ENCODE data around the gene ASPSCR1.
"Not testable (repeated sequence)": the region's sequence is repeated elsewhere in the genome, so short reads cannot be mapped to it uniquely, and the experiment has no call there.

ASPSCR1 gene

DNA sequence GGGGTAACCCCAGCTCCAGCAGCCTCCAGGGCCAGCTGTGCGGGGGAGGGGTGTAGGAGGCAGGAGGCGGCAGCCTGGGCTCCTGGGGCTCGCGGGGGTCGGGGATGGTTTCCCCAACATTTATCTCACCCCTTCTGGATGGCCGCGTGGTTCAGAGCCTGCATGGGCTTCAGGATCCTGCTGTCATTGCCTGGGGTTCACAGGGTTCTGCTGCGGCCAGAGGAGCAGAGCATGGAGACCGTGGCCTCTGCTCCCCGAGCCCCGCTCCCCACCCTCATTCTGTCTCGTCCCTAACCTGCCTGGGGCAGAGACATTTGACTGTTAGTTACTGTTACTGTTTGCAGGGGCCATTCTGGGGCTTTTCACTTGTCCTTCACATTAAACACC, 35.3 kb upstream of the ASPSCR1 start:
- no peak for DNase-seq

DNA sequence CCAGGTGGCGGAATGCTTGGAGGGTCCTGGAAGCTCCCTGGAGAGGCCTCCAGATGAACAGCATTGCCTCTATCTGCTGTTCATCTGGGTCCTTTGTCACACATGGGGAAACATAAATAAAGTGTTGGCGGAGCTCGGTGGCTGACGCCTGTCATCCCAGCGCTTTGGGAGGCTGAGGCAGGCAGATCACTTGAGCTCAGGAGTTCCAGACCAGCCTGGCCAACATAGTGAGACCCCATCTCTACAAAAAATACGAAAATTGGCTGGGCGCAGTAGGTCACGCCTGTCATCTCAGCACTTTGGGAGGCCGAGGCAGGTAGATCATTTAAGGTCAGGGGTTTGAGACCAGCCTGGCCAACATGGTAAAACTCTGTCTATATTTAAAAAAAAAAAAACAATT, 32.6 kb upstream of the ASPSCR1 start:
- no peak for DNase-seq

DNA sequence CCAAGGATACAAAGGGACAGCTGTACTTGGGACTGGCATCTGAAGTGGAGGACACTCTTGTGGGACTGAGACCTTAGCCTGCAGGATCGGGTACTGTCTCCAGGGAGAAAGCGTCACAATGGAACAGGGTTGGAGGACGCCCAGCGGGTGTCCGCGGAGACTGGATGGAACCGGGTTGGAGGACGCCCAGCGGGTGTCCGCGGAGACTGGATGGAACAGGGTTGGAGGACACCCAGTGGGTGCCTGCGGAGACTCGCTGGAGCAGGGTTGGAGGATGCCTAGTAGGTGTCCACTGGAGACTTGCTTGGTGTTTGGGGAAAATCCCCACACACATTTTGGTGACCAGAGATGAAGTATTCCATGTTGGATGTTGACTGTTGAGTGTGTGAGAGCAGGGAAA, 30.2 kb upstream of the ASPSCR1 start, which contains the start of gene MYADML2:
Gene MYADML2, minus strand, starts transcription at position 45 of the 400 bp plus-strand sequence. CDS start 5,492 bp downstream, outside the sequence.
- DNase-seq: no peak

DNA sequence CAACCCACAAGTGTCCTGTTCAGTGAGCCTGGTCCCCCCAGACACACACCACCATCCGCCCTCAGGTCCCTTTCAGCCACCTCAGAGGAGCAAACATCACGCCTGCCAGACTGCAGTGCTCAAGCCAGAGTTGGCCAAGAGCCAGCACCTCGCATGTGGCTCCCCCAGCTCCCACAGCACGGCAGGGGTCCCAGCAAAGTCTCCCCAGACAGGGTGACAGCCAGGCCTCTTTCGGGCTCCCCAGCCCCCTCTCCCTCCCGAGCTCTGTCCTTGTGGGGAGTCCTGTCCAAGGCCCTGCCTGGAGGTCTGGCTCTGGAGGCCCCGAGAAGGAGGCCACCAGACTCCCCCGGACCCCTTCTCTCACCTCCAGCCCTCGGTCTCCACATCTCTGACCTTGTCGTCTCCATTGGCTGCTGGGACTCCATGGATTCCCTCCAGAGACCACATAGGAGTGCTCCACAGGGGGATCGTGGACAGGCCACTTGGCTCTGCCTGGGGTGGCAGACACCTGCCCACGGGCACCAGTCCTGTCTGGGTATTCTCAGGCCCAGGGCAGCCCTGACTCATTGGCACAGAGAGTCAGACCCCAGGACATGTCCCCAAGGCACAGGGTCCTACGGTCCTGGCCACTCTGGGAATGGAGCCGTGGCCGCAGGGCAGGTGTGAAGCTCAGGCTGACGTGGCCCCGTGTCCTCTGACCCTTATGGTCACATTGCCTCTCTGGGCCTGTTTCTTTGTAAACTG, 28.6 kb upstream of the ASPSCR1 start:
- no peak for DNase-seq

DNA sequence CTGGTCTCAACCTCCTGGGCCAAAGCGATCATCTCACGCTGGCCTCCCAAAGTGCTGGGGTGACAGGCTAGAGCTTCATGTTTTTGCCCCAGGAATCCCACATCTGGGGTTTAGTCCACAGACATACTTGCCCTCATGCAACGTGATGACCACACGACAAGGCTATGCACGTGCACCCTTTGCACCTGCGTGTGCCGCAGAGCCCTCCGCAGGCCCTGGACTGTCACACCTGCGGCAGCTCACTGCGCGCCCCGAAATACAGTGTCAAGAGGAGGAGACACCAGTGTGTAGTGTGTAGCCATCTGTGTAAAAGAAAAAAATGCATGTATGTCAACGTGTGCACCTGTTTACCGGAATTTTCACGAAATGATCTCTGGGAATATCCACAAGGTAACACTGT, 26.9 kb upstream of the ASPSCR1 start:
- no peak for DNase-seq

DNA sequence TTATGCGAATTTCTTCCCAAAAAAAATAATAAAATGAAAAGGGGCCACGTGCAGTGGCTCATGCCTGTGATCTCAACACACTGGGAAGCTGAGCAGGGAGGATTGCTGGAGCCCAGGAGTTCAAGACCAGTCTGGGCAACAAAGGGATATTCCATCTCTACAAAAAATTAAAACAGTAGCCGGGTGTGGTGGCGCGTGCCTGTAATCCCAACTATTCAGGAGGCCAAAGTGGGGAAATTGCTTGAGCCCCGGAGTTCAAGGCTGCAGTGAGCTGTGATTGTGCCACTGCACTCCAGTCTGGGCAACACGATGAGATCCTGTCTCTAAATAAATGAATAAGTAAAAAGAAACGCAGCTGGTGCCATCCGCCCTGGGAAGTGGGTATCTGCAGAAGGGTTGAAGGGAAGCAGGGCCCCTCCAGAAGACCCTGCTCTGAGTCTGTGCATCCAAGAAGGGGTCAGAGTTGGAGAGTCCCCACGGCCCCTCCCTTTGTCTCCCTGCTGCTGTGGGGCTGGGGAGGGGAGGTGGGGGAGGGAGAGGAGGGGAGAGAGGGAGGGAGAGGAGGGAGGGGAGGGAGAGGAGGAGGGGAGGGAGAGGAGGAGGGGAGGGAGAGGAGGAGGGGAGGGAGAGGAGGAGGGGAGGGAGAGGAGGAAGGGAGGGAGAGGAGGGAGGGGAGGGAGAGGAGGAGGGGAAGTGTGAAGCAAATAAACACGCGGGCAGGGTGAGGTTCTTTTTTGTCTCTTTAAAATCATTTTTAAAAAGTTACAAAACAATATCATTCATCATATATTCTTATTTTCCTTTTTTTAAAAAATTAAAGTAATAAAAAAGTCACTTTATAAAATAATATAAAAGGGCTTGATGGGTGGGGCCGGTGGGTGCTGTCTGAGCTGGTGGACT, 25.4 kb upstream of the ASPSCR1 start:
- DNase-seq: no peak

DNA sequence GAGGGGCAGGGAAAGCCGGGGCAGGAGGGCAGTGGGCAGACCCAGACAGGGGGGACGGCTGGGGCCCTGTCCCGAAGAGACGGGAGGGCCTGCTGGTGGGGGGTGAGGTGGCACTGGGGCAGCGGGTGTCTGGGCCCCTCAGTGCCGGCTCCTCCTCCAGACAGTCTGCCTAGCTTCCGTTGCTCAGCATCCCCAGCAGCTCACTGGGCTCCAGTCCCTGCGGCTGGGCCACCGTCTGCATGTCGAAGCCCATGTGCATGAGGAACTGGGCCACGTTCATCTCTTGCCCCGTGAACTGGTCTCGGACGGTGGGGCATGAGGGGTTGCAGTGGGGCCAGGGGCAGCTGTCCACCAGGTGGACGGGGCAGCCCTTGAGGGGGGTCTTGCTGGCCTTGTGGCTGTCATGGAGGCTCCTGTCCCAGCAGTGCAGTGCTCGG, 24.6 kb upstream of the ASPSCR1 start:
- no peak for DNase-seq

DNA sequence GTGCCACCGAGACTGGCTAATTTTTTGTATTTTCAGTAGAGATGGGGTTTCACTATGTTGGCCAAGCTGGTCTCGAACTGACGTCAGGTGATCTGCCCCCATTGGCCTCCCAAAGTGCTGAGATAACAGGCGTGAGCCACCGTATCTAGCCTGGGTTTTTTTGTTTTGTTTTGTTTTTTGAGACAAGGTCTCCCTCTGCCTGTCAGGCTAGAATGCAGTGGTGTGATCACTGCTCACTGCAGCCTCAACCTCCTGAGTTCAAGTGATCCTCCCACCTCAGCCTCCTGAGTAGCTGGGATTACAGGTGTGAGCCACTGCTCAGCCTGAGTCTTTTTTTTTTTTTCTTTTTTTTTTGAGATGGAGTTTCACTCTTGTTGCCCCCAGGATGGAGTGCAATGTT, 24.0 kb upstream of the ASPSCR1 start:
- DNase-seq: not testable (repeated sequence)

DNA sequence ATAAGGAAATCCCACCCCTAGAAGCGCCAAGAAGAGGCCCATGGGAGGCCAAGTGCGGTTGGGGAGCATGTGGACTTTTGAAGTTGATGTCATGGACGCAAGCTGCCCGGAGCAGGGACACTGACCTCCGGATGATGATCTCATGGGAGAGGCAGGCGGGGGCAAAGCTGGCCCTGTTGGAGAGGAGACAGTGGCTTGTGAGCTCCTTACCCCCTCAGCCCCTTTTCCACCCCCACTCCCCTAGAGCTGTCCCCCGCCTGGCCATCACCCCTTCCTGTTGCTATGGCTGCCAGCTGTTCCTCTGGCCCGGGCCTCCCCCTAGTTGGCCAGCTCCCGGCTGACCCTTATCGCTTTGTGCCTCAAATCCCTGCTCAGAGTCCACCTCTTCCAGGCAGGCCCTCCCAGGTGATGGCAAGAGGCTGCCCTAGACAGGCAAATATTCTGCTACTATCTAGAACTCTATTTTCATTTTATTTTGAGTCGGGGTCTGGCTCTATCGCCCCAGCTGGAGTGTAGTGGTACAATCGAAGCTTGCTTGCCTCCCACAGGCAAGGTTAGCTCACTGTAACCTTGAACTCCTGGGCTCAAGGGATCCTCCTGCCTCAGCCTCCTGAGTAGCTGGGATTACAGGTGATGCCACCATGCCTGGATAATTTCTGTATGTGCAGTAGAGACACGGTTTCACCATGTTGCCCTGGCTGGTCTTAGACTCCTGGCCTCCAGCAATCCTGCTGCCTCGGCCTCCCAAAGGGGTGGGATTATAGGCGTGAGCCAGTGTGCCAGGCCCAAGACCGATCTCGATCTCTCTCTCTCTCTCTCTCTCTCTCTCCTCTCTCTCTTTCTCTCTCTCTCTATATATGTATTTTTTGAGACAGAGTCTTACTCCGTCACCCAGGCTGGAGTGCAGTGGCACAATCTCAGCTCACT, 23.0 kb upstream of the ASPSCR1 start:
- no peak for DNase-seq

DNA sequence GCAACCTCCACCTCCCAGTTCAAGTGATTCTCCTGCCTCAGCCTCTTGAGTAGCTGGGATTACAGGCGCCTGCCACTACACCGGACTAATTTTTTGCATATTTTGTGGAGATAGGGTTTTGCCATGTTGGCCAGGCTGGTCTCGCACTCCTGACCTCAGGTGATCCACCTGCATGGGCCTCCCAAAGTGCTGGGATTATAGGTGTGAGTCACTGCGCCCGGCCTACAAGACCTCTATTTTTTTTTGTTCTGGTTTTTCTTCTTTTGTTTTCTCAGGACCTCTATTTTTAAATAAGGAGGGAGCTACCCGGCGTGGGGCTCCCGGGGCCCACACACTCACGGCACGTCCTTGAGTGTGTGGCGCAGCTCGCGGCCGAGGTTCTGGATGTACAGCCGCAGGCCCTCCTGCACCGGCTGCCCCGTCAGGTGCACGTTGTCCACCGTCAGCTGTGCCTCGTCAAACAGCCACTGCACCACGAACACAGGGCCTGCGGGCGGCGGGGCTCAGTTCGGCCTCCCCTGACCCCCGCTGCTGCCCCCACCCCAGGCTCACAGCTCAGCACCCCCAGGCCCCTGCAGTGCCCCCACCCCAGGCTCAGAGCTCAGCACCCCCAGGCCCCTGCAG, 22.3 kb upstream of the ASPSCR1 start:
- no peak for DNase-seq

DNA sequence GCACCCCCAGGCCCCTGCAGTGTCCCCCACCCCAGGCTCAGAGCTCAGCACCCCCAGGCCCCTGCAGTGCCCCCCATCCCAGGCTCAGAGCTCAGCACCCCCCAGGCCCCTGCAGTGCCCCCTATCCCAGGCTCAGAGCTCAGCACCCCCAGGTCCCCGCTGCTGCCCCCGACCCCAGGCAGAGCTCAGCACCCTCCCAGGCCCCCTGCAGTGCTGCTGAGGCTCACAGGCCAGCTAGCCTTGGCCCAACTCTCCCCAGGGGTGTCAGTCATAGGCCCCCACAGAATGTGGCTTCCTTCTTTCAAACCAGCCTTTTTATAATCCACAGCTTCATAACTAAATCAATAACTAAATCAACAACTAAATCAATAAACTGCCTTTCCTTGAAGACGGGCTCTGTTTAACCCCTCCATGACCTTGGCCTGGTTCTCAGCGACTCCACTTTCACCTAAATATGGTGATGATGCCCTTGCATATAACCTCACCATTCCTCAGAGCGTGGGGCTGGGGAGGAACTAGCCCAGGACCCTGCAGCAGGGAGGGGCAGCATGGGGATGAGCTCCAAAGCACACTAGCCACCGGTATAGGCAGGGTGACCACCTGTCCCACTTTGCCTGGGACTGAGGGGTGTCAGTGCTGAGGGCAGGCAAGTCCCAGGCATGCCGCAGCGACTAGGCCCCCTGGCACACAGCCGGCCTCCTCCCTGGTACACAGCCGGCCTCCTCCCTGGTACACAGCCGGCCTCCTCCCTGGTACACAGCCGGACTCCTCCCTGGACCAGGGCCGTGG, 21.5 kb upstream of the ASPSCR1 start:
- DNase-seq: no peak

DNA sequence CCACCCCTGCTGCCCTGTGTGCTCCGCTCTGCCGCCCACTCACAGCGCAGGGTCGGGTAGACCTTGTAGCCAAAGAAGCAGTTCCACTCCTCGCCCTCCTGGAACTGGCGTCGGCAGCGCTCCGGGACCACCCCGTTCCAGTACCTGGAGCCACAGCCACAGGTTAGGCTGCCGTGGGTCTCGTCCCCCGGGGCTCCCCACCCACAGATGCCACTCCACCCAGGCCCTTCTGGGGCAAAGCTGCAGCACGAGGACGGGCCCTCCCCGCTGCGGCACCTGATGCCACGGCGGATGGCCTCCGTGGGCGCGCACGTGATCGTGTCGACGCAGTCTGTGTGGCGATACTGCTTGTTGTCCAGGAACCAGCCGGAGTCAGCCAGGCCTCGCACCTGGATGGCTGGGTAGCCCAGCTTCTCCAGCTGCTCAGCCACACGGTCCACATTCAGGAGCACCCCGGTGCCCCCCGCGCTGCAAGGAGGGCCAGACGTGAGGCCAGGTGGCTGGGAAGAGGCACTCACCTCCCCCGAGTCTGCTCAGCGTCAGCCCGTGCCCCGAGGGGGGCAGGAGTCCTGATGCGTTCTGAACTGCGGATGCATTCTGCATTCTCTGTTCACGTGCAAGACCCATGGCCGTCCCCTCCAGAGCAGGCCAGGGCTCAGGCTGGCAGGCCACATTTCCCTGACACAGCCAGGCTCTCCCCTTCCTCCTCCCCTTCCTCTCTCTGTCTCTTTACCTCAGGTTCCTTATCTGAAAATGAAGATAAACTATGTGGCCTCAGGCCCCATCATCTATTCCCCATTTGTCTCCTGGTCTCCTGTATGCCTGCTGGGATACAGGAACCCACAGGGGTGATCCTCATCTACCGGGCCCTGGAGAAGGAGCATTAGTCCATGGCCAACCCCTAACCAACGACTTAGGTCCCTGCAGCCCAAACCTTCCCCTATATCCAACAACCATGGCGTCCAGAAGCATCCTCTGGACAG, 20.5 kb upstream of the ASPSCR1 start:
- DNase-seq: no peak

DNA sequence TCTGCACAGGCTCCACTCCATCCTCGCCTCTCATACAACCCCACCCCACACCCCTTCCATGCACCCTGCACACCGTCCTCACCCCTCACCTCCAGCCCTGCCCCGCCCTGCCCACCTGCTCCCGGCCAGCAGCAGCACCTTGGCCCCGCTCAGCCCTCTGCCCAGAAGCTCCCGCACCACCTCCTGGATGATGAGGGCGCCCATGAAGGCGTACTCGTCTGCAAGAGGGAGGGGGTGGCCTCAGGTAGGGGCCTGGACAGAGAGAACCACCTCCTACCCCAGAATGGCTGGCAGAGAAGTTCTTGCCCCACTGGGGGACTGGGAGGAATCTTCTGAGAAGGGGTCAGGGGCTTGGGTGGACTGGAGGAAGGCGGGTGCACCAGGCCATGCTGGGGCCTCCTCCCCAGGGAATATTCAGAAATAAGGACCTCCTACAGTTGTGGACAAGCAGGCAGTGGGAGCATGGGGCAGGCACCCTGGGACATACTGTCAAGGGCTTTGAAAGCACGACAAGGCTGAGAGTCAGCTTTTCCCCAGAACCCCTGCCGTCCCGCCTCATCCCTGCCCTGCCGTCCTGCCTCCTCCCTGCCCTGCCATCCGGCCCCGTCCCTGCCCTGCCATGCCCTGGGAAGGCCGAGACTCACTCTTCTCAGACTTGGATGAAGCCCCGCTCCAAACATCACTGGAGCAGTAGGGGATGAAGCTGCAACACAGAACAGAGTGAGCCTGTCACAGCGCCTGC, 19.6 kb upstream of the ASPSCR1 start:
- no peak for DNase-seq

DNA sequence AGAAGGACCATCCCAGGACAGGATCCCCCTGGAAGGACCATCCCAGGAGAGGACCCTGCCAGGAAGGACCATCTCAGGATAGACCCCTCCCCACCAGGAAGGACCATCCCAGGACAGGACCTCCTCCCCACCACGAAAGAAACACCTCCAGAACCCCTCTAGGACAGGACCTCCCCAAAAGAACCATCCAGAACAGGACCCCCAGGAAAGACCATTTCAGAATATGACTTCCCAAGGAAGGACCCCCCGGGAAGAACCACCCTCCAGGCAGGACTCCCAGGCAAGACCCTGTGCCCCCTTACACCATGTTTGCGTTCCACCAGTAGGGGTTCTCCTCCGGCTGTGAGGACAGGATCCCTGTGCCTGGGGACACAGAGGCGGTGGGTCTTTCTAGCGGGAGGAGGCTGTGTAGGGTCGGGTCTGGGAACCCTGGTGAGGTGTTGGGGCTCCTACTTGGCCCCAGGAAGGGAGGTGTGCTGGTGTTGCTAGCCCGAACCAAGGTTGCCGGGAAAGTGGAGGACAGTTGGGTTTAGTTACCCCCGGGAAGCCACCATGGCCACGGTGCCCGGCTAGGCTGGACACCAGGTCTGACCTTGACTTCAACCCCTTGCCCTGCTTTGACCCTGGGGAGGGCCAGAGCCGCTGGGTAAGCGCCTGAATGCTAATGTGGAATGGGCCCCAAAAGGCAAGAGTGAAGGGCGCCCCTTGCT, 18.6 kb upstream of the ASPSCR1 start:
- no peak for DNase-seq

DNA sequence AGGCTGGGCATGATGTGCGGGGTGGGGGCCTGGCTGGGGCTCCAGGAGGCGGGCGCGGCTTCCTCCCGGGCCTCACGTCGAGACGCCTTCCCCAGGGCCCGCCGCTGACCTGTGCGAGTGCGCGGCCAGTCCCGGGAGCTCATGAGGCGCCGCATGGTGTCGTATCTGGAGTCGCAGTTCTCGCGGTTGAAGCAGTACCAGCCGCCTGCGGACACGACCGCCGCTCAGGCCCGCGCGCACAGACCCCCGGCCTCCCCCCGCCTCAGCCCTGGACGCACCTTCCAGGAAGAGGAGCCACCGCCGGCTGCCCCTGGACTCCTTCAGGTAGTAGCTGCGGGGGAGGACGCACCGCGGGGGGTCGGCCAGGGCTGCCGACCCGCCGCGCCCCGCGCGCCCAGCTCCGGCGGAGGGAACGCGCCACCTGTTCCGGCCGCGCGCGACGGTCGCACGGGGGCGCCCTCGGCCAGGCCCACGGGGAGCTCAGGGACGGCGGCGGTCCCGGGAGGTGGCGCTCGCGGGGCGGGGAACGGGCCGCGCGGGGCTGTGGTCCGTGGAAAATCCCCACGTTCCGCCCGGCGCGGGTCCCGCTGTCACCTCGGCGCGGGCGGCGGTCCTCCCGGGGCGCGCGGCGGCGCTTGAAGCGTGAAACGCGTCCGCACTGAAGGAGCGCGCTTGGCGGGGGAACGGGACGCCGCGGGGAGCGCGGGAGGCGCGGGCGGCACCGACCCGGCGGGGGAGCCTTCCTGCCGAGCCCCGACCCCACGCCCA, 17.9 kb upstream of the ASPSCR1 start:
- peak; percentile 80 for DNase-seq

DNA sequence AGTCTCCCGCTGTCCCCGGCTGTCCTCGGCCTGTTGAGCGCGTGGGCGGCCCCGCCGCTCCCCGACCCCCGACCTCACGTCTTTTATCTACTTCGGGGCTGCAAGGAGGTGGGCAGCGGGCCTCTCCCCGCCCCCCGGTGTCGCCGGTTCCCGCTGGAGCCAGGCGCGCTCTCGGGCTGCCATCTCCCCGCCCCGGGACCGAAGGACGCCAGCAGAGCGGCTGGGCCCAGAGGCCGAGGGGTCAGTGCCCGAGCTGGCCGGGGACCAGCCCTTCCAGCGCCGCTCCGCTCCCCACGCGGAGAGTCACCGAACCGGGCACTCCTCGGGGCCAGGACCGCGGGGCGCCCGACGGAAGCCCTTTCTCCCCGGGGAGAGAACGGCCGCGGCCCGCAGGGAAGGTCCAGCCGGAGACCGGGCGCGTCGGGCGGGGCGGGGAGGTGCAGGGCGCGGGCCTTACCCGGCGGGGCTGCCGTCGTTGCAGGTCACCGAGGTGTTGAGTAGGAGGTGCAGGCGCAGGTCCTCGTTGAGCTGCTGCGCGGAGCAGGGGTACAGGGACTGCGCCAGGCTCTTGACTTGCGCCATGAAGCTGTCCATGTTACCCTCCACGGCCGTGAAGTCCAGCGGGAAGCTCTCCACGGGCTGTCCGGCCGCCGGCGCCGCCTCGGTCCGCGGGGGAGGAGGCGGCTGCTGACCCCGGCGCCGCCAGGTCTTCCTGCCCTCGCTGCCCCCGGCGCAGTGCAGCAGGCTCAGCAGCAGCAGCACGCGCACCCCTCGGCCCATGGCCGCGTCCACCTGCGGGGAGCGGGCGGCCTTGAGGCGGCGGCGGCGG, 17.1 kb upstream of the ASPSCR1 start:
- no peak for DNase-seq

DNA sequence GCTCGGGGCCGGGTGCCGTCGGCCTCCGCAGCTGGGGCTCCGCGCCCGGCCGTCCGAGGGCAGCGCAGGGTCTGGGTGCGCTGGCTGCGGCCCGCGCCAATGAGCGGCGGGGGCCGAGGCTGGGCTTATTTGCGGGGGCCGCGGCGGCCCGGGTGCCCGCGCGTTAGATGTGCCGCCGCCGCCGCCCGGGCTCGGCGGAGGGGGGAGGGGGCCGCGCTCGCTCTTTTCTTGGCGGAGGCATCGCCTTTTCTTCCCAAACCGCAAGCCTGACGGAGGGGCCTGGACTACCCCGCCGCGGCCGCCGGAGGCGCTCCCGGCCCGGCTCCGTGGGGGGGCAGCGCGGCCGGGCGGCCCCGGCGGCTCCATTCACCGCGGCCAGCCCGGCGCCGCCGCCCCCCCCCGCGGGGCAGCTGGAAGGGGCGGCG, 16.3 kb upstream of the ASPSCR1 start, which contains the start of gene NOTUM:
Gene NOTUM, minus strand, starts transcription at position 101 of the 425 bp plus-strand sequence. CDS start 278 bp downstream, outside the sequence.
- DNase-seq: no peak
